ENCODE data around the gene HES5.

Gene HES5

GRCh38 chr1:2486041-2486440 lies 44.0 kb downstream of the HES5 start:
- no peak overlapping the region for H3K9ac ChIP-seq (ENCODE audit: low read depth, low read length)
- H3K36me3 ChIP-seq (ENCODE audit: control insufficient read depth, insufficient read depth, low read length), result no peaks in the 10 kb centered on the region
- no peak overlapping the region for H3K4me3 ChIP-seq (ENCODE audit: low read depth, low read length)
- H3K4me1 ChIP-seq (ENCODE audit: control insufficient read depth, insufficient read depth, low read length), result no peaks in the 10 kb centered on the region
- no peaks in the 10 kb centered on the region for H3K27me3 ChIP-seq (ENCODE audit: control insufficient read depth, insufficient read depth, low read length)
- no peaks in the 10 kb centered on the region for H3K9me3 ChIP-seq (ENCODE audit: control insufficient read depth, insufficient read depth, low read length)

- H3K9me3 ChIP-seq (ENCODE audit: control insufficient read depth, insufficient read depth, low read length), result no peaks in the 10 kb centered on the region
- H3K36me3 ChIP-seq (ENCODE audit: control insufficient read depth, insufficient read depth, low read length), result no peaks in the 10 kb centered on the region
- H3K4me1 ChIP-seq (ENCODE audit: control insufficient read depth, insufficient read depth, low read length), result no peaks in the 10 kb centered on the region
- H3K9ac ChIP-seq (ENCODE audit: low read depth, low read length), result no peak overlapping the region
- no peaks in the 10 kb centered on the region for H3K27me3 ChIP-seq (ENCODE audit: control insufficient read depth, insufficient read depth, low read length)
- H3K4me3 ChIP-seq (ENCODE audit: low read depth, low read length), result no peak overlapping the region
These were observed 46.1 kb downstream of the HES5 start for GRCh38 chr1:2483970-2484369.

GRCh38 chr1:2483026-2483425 lies 47.0 kb downstream of the HES5 start:
- no peaks in the 10 kb centered on the region for H3K27me3 ChIP-seq (ENCODE audit: control insufficient read depth, insufficient read depth, low read length)
- no peaks in the 10 kb centered on the region for H3K9me3 ChIP-seq (ENCODE audit: control insufficient read depth, insufficient read depth, low read length)
- H3K4me1 ChIP-seq (ENCODE audit: control insufficient read depth, insufficient read depth, low read length), result no peaks in the 10 kb centered on the region
- H3K36me3 ChIP-seq (ENCODE audit: control insufficient read depth, insufficient read depth, low read length), result no peaks in the 10 kb centered on the region
- no peak overlapping the region for H3K4me3 ChIP-seq (ENCODE audit: low read depth, low read length)
- H3K9ac ChIP-seq (ENCODE audit: low read depth, low read length), result no peak overlapping the region

GRCh38 chr1:2482588-2482987 lies 47.5 kb downstream of the HES5 start:
- no peaks in the 10 kb centered on the region for H3K27me3 ChIP-seq (ENCODE audit: control insufficient read depth, insufficient read depth, low read length)
- no peak overlapping the region for H3K4me3 ChIP-seq (ENCODE audit: low read depth, low read length)
- H3K9ac ChIP-seq (ENCODE audit: low read depth, low read length), result no peak overlapping the region
- no peaks in the 10 kb centered on the region for H3K36me3 ChIP-seq (ENCODE audit: control insufficient read depth, insufficient read depth, low read length)
- H3K9me3 ChIP-seq (ENCODE audit: control insufficient read depth, insufficient read depth, low read length), result no peaks in the 10 kb centered on the region
- no peaks in the 10 kb centered on the region for H3K4me1 ChIP-seq (ENCODE audit: control insufficient read depth, insufficient read depth, low read length)

- H3K27me3 ChIP-seq (ENCODE audit: control insufficient read depth, insufficient read depth, low read length), result no peaks in the 10 kb centered on the region
- H3K36me3 ChIP-seq (ENCODE audit: control insufficient read depth, insufficient read depth, low read length), result no peaks in the 10 kb centered on the region
- H3K9me3 ChIP-seq (ENCODE audit: control insufficient read depth, insufficient read depth, low read length), result no peaks in the 10 kb centered on the region
- H3K9ac ChIP-seq (ENCODE audit: low read depth, low read length), result no peak overlapping the region
- H3K4me3 ChIP-seq (ENCODE audit: low read depth, low read length), result no peak overlapping the region
- no peaks in the 10 kb centered on the region for H3K4me1 ChIP-seq (ENCODE audit: control insufficient read depth, insufficient read depth, low read length)
These were observed 48.2 kb downstream of the HES5 start for GRCh38 chr1:2481885-2482284.

GRCh38 chr1:2480986-2481364 lies 49.1 kb downstream of the HES5 start:
- H3K36me3 ChIP-seq (ENCODE audit: control insufficient read depth, insufficient read depth, low read length), result no peaks in the 10 kb centered on the region
- H3K4me1 ChIP-seq (ENCODE audit: control insufficient read depth, insufficient read depth, low read length), result no peaks in the 10 kb centered on the region
- no peak overlapping the region for H3K9ac ChIP-seq (ENCODE audit: low read depth, low read length)
- no peaks in the 10 kb centered on the region for H3K27me3 ChIP-seq (ENCODE audit: control insufficient read depth, insufficient read depth, low read length)
- no peaks in the 10 kb centered on the region for H3K9me3 ChIP-seq (ENCODE audit: control insufficient read depth, insufficient read depth, low read length)
- no peak overlapping the region for H3K4me3 ChIP-seq (ENCODE audit: low read depth, low read length)

- Histone ChIP-seq H3K4me1 (ENCODE audit: control insufficient read depth, insufficient read depth, low read length) (no peaks in the 10 kb centered on the region), H3K4me3 (ENCODE audit: low read depth, low read length) (no peak overlapping the region), H3K36me3 (ENCODE audit: control insufficient read depth, insufficient read depth, low read length) (no peaks in the 10 kb centered on the region), H3K9me3 (ENCODE audit: control insufficient read depth, insufficient read depth, low read length) (no peaks in the 10 kb centered on the region), H3K27me3 (ENCODE audit: control insufficient read depth, insufficient read depth, low read length) (no peaks in the 10 kb centered on the region), H3K9ac (ENCODE audit: low read depth, low read length) (no peak overlapping the region)
These were observed 49.7 kb downstream of the HES5 start for GRCh38 chr1:2480236-2480985.

GRCh38 chr1:2479618-2480017 lies 50.4 kb downstream of the HES5 start:
- no peaks in the 10 kb centered on the region for H3K27me3 ChIP-seq (ENCODE audit: control insufficient read depth, insufficient read depth, low read length)
- no peak overlapping the region for H3K4me3 ChIP-seq (ENCODE audit: low read depth, low read length)
- H3K9ac ChIP-seq (ENCODE audit: low read depth, low read length), result no peak overlapping the region
- no peaks in the 10 kb centered on the region for H3K36me3 ChIP-seq (ENCODE audit: control insufficient read depth, insufficient read depth, low read length)
- H3K4me1 ChIP-seq (ENCODE audit: control insufficient read depth, insufficient read depth, low read length), result no peaks in the 10 kb centered on the region
- H3K9me3 ChIP-seq (ENCODE audit: control insufficient read depth, insufficient read depth, low read length), result no peaks in the 10 kb centered on the region

- H3K9me3 ChIP-seq (ENCODE audit: control insufficient read depth, insufficient read depth, low read length), result no peaks in the 10 kb centered on the region
- H3K36me3 ChIP-seq (ENCODE audit: control insufficient read depth, insufficient read depth, low read length), result no peaks in the 10 kb centered on the region
- H3K9ac ChIP-seq (ENCODE audit: low read depth, low read length), result no peak overlapping the region
- no peak overlapping the region for H3K4me3 ChIP-seq (ENCODE audit: low read depth, low read length)
- H3K4me1 ChIP-seq (ENCODE audit: control insufficient read depth, insufficient read depth, low read length), result no peaks in the 10 kb centered on the region
- no peaks in the 10 kb centered on the region for H3K27me3 ChIP-seq (ENCODE audit: control insufficient read depth, insufficient read depth, low read length)
These were observed 50.9 kb downstream of the HES5 start for GRCh38 chr1:2479186-2479585.
